Smooth muscle cell (in vitro differentiated cells): ENCODE results near the gene RAB1A. TPM values are rescaled to one million over a fixed set of nuclear protein-coding genes. Genes with fewer than 3 reads are reported as not detected.

Experiments
- DNase-seq: peaks from one replicate; lab custom pipeline; 2025; ENCODE audit not compliant: unreplicated experiment; lab: John Stamatoyannopoulos, UW
- H2AFZ ChIP-seq: fragments of 200-600 bp; sonication (generic); 2 replicates; pipeline ENCODE4 v1.6.0; 2016; ENCODE audit warnings: antibody characterized with exemption, low read depth, mild to moderate bottlenecking
- H3F3A ChIP-seq: fragments of 200-600 bp; sonication (generic); 2 replicates; pipeline ENCODE4 v1.6.0; 2017; ENCODE audit warnings: antibody characterized with exemption, low read depth
- H3K27ac ChIP-seq: fragments of 200-600 bp; sonication (generic); 2 replicates; pipeline ENCODE4 v1.5.1; 2016; ENCODE audit warnings: low read depth, mild to moderate bottlenecking
- H3K27me3 ChIP-seq: fragments of 200-600 bp; sonication (generic); 2 replicates; pipeline ENCODE4 v1.6.1; 2016; ENCODE audit warnings: low read depth, mild to moderate bottlenecking
- H3K36me3 ChIP-seq: fragments of 200-600 bp; sonication (generic); 2 replicates; pipeline ENCODE4 v1.5.1; 2016; ENCODE audit warnings: low read depth
- H3K4me1 ChIP-seq: fragments of 200-600 bp; sonication (generic); 2 replicates; pipeline ENCODE4 v1.5.1; 2016; ENCODE audit warnings: low read depth
- H3K4me2 ChIP-seq: fragments of 200-600 bp; sonication (generic); 2 replicates; pipeline ENCODE4 v1.6.0; 2016; ENCODE audit warnings: mild to moderate bottlenecking
- H3K4me3 ChIP-seq: fragments of 200-600 bp; sonication (generic); 2 replicates; pipeline ENCODE4 v1.5.1; 2016; ENCODE audit warnings: mild to moderate bottlenecking
- H3K79me2 ChIP-seq: fragments of 200-600 bp; sonication (generic); 2 replicates; pipeline ENCODE4 v1.6.0; 2016; ENCODE audit warnings: low read depth, mild to moderate bottlenecking
- H3K9ac ChIP-seq: fragments of 200-600 bp; sonication (generic); 2 replicates; pipeline ENCODE4 v1.6.0; 2016; ENCODE audit warnings: low read depth
- H3K9me3 ChIP-seq: fragments of 200-600 bp; sonication (generic); replicated peaks from 2 replicates; pipeline ENCODE4 v1.5.1; 2016; ENCODE audit warnings: low read depth
- H4K20me1 ChIP-seq: fragments of 200-600 bp; sonication (generic); 2 replicates; pipeline ENCODE4 v1.6.0; 2016; ENCODE audit warnings: low read depth
- WGBS: methylation state at CpG from one replicate; pipeline ENCODE4 v1.1.7; 2016; ENCODE audit warnings: low lambda C conversion rate; 5-methylcytosine and 5-hydroxymethylcytosine counted together
- polyA plus RNA-seq: library from polyadenylated mRNA; unstranded; fragments of >200 nt; fragmentation: Nextera tagmentation; extraction: Ambion mirVana; gene quantifications from 2 replicates; pipeline ENCODE4 v1.2.1, GENCODE V29; 2016
- total RNA-seq: library from RNA; depleted of rRNA; stranded (reverse); fragments of >200 nt; gene quantifications from 2 replicates; pipeline ENCODE4 v1.2.3, GENCODE V29; 2014
- TF ChIP-seq, protein P1 (sequence below): fragments of 200-600 bp; sonication (generic); IDR thresholded peaks from 2 replicates; pipeline ENCODE4 v1.5.1; 2017; ENCODE audit warnings: borderline replicate concordance, mild to moderate bottlenecking, antibody characterized with exemption; ENCODE audit not compliant: insufficient read depth, poor library complexity, severe bottlenecking

Gene RAB1A
- total and polyA plus RNA-seq, 2 experiments from 2014 or later = 250 to 361 TPM

DNA sequence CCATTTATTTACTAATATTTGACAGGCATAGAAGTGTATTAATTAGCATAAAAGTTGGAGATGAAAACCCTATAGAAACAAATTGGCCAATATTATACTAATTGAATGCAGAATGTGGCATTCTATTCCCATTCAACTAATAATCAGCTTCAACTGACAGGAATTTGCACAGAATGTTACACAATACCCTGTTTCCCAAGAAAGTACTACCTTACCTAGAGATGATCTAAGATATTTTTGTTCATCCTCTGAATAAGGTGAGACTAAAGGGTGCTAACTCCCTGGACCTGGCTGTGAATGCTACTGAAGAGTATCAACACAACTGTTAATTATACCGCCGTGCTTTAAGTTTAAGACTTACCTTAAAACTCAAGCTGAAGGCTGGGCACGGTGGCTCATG lies 44.8 kb downstream of the RAB1A start:
- peaks cover 49% of the 10 kb centered on the region for H3K79me2 ChIP-seq

DNA sequence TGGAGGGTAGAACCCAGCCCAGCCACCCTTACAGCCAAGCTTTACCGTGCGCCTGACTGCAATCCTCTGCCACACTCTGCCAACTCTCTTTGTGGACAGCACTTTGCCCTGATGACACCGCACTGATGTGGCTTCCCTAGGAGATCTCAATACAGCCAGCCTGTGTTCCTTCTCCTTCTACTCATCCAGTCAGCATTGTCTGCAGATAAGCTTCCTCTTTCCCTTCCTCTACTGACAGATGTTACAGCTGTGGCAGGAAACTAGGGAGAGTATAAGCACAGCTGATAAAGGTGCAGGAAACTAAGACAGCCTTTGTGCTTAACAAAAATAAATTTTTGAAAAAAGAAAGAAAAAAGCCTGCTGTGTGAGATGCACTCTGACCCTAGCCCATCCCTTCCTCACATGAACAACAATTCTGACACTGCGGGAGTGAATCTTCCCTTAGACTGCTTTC lies 48.6 kb downstream of the RAB1A start:
- peaks cover 16% of the 10 kb centered on the region for H3K79me2 ChIP-seq
- peaks cover 40% of the 10 kb centered on the region for H3F3A ChIP-seq
- H3K4me1 ChIP-seq = peaks cover 3% of the 10 kb centered on the region
- H3K4me2 ChIP-seq = no peak overlapping the region
- TF ChIP-seq, protein P1, sequence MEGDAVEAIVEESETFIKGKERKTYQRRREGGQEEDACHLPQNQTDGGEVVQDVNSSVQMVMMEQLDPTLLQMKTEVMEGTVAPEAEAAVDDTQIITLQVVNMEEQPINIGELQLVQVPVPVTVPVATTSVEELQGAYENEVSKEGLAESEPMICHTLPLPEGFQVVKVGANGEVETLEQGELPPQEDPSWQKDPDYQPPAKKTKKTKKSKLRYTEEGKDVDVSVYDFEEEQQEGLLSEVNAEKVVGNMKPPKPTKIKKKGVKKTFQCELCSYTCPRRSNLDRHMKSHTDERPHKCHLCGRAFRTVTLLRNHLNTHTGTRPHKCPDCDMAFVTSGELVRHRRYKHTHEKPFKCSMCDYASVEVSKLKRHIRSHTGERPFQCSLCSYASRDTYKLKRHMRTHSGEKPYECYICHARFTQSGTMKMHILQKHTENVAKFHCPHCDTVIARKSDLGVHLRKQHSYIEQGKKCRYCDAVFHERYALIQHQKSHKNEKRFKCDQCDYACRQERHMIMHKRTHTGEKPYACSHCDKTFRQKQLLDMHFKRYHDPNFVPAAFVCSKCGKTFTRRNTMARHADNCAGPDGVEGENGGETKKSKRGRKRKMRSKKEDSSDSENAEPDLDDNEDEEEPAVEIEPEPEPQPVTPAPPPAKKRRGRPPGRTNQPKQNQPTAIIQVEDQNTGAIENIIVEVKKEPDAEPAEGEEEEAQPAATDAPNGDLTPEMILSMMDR = no peak
- H3K27ac ChIP-seq = no peak overlapping the region
- H4K20me1 ChIP-seq = peaks cover 99% of the 10 kb centered on the region
- no peaks in the 10 kb centered on the region for H3K9me3 ChIP-seq
- no peak for DNase-seq
- no peak overlapping the region for H3K9ac ChIP-seq
- H3K36me3 ChIP-seq = peaks cover 13% of the 10 kb centered on the region
- no peak overlapping the region for H3K4me3 ChIP-seq
- H2AFZ ChIP-seq = no peak overlapping the region
- H3K27me3 ChIP-seq = no peaks in the 10 kb centered on the region
- 95% methylated on average over 4 of the region's 4 CpGs for WGBS

More for the DNA sequence above, 44.8 kb downstream of the RAB1A start:
- H2AFZ ChIP-seq = no peak overlapping the region
- no peak overlapping the region for H3K9ac ChIP-seq
- DNase-seq = no peak
- H3K4me3 ChIP-seq = no peak overlapping the region
- peaks cover 32% of the 10 kb centered on the region for H3F3A ChIP-seq
- H3K4me2 ChIP-seq = no peak overlapping the region
- H3K4me1 ChIP-seq = no peaks in the 10 kb centered on the region
- TF ChIP-seq, protein P1 = no peak
- H3K27me3 ChIP-seq = no peaks in the 10 kb centered on the region
- peaks cover 23% of the 10 kb centered on the region for H3K36me3 ChIP-seq
- no peak overlapping the region for H3K27ac ChIP-seq
- peaks cover 100% of the 10 kb centered on the region for H4K20me1 ChIP-seq
- 98% methylated on average over 3 of the region's 3 CpGs for WGBS
- H3K9me3 ChIP-seq = no peaks in the 10 kb centered on the region

DNA sequence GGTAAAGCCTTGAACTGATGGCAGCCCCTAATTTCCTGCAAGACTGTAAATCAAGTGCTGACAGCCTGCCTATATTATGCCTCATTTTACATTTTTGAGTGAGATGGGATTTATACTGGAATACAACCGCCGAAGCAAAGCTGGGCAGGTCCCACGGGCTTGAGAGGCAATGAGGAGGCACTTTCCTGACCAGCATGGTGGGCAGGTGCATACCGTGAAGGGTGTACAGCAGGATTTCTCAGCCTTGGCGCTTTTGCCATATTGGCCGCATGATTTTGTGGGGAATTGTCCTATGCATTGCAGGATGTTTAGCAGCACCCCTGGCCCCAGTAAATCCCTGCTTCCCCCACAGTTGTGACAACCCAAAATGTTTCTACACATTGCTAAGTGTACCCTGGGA lies 50.9 kb downstream of the RAB1A start:
- Histone ChIP-seq H2AFZ (no peak overlapping the region), H3K9ac (no peak overlapping the region), H3K27ac (no peak overlapping the region), H4K20me1 (peaks cover 99% of the 10 kb centered on the region), H3K79me2 (peaks cover 5% of the 10 kb centered on the region), H3K4me1 (peaks cover 3% of the 10 kb centered on the region), H3K9me3 (no peaks in the 10 kb centered on the region), H3K36me3 (peaks cover 4% of the 10 kb centered on the region), H3K4me3 (no peak overlapping the region), H3F3A (peaks cover 37% of the 10 kb centered on the region), H3K4me2 (no peak overlapping the region), H3K27me3 (no peaks in the 10 kb centered on the region)
- TF ChIP-seq, protein P1 = no peak
- DNase-seq = no peak
- WGBS = 95% methylated on average over 6 of the region's 6 CpGs

DNA sequence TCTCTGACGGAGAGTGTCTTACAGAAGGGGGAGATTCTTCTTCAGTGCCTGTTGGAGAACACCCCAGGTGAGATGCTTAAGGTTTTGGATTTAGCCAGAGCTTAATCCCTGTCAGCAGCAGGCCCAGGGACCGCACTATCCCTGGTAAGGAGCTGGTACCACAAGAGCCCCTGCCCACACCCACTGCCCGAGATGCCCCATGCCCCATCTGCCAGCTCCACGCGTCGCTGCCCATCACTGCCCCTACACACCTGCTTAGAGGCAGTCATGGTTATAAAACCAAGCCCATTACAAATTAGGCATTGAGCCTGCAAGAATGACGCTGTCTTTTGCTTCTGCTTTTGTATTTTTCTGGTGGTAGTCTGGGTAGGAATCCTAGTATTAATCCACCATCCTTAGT lies 52.0 kb downstream of the RAB1A start:
- WGBS = 97% methylated on average over 7 of the region's 7 CpGs
- no peaks in the 10 kb centered on the region for H3K36me3 ChIP-seq

More for the DNA sequence above, 52.0 kb downstream of the RAB1A start:
- Histone ChIP-seq H4K20me1 (peaks cover 90% of the 10 kb centered on the region), H3K4me3 (no peak overlapping the region), H3K27ac (no peak overlapping the region), H3K4me1 (peaks cover 3% of the 10 kb centered on the region), H3K9me3 (no peaks in the 10 kb centered on the region), H3F3A (peaks cover 27% of the 10 kb centered on the region), H3K27me3 (no peaks in the 10 kb centered on the region), H3K9ac (no peak overlapping the region), H3K4me2 (no peak overlapping the region), H3K79me2 (peaks cover 5% of the 10 kb centered on the region), H2AFZ (no peak overlapping the region)
- TF ChIP-seq, protein P1 = no peak
- no peak for DNase-seq
